T-cell (primary cell): ENCODE results near the gene MBTD1. TPM values are rescaled to one million over a fixed set of nuclear protein-coding genes. Genes with fewer than 3 reads are reported as not detected.
"Not testable (repeated sequence)": the region's sequence is repeated elsewhere in the genome, so short reads cannot be mapped to it uniquely, and the experiment has no call there.

Experiments used
- ATAC-seq, 4 experiments: fragments of 200-7000 bp in 3 of 4; fragments of 150-1000 bp in 1 of 4; cut with Tn5 transposase; replicated peaks in 1 of 4; 1 replicate in 3 of 4; 2 replicates in 1 of 4; pipeline ENCODE4 v1.10.0; 2021; ENCODE audit warnings: moderate library complexity in 3 of 4, mild to moderate bottlenecking in 2 of 4, moderate number of reproducible peaks in 1 of 4
- CTCF ChIA-PET, 2 donors: fragments of 300-600 bp; sonication (Branson Sonifier 250); formaldehyde crosslinking; loops; one replicate each; lab custom pipeline; 2022; ENCODE audit warnings: antibody characterized with exemption in 2 of 2; lab: Charles Lee
- POLR2A ChIA-PET, 2 donors: fragments of 300-600 bp; sonication (Branson Sonifier 250); formaldehyde crosslinking; loops; one replicate each; lab custom pipeline; 2022; ENCODE audit warnings: antibody characterized with exemption in 2 of 2; lab: Charles Lee
- DNase-seq, 35 experiments: peaks; one replicate each; pipeline versions ENCODE4 v3.0.0 to v3.0.0-alpha.2; 2013 to 2023
- H3K27ac ChIP-seq: one replicate; pipeline ENCODE4 v1.5.1; 2013; ENCODE audit warnings: low read length
- H3K27me3 ChIP-seq, 2 experiments: replicated peaks in 1 of 2; 1 replicate in 1 of 2; 2 replicates in 1 of 2; pipeline versions ENCODE4 v1.6.1 to v1.7.0; 2013; ENCODE audit warnings: low read length in 1 of 2, mixed read lengths in 1 of 2; ENCODE audit not compliant: control insufficient read depth in 2 of 2, insufficient read depth in 2 of 2; ENCODE audit errors: extremely low read depth in 1 of 2
- H3K36me3 ChIP-seq, 2 donors: 1 replicate in 1 of 2; 2 replicates in 1 of 2; pipeline versions ENCODE4 v1.6.1 to v1.7.0; 2013; ENCODE audit warnings: low read length in 1 of 2; ENCODE audit not compliant: control insufficient read depth in 2 of 2, insufficient read depth in 1 of 2; ENCODE audit errors: extremely low read depth in 1 of 2
- H3K4me1 ChIP-seq, 2 experiments: 1 replicate in 1 of 2; 2 replicates in 1 of 2; pipeline versions ENCODE4 v1.6.1 to v1.7.0; 2013; ENCODE audit warnings: low read length in 2 of 2, mixed read lengths in 1 of 2; ENCODE audit not compliant: insufficient read depth in 2 of 2, control insufficient read depth in 1 of 2; ENCODE audit errors: extremely low read depth in 1 of 2
- H3K4me3 ChIP-seq, 2 donors: 1 replicate in 1 of 2; 2 replicates in 1 of 2; pipeline versions ENCODE4 v1.5.1 to v1.7.0; 2013; ENCODE audit warnings: mild to moderate bottlenecking in 2 of 2, low read length in 1 of 2, moderate library complexity in 1 of 2; ENCODE audit not compliant: control insufficient read depth in 1 of 2; ENCODE audit errors: extremely low read depth in 1 of 2
- H3K9me3 ChIP-seq: 2 replicates; pipeline ENCODE4 v1.7.0; 2013
- H3K27ac Mint-ChIP-seq, 2 donors: one replicate each; pipeline ENCODE4 v1.8.0; 2020 to 2021; ENCODE audit warnings: mild to moderate bottlenecking in 2 of 2, mixed read lengths in 2 of 2
- H3K27me3 Mint-ChIP-seq, 2 donors: one replicate each; pipeline ENCODE4 v1.8.0; 2021 to 2022; ENCODE audit warnings: mixed read lengths in 2 of 2
- H3K36me3 Mint-ChIP-seq: one replicate; pipeline ENCODE4 v1.8.0; 2021; ENCODE audit warnings: mixed read lengths
- H3K4me1 Mint-ChIP-seq, 3 donors: one replicate each; pipeline ENCODE4 v1.8.0; 2020 to 2022; ENCODE audit warnings: mixed read lengths in 3 of 3, mild to moderate bottlenecking in 1 of 3
- H3K4me3 Mint-ChIP-seq, 3 donors: one replicate each; pipeline ENCODE4 v1.8.0; 2020 to 2022; ENCODE audit warnings: mild to moderate bottlenecking in 3 of 3, mixed read lengths in 3 of 3, moderate library complexity in 3 of 3
- H3K9me3 Mint-ChIP-seq, 3 donors: one replicate each; pipeline ENCODE4 v1.8.0; 2020 to 2022; ENCODE audit warnings: mixed read lengths in 3 of 3
- WGBS: methylation state at CpG from one replicate; pipeline ENCODE4 v1.1.5; 2013; ENCODE audit warnings: missing lambda C conversion rate; ENCODE audit not compliant: insufficient coverage; 5-methylcytosine and 5-hydroxymethylcytosine counted together
- total RNA-seq, 35 experiments: library from RNA in 6 of 35; stranded (reverse) in 6 of 35; fragments of 120-200 nt in 1 of 35; gene quantifications; one replicate each; pipeline versions ENCODE4 v1.2.1 to v1.2.4 and lab custom pipeline; 2013 to 2026

Gene MBTD1
- total RNA-seq, 5 donors from 2014 or later (not counting 1 experiment from before 2014, with no cell fraction given) = 23.2 to 27.3 (median 24.7) TPM

- DNase-seq, POLR2A ChIA-PET, H3K9me3 Mint-ChIP-seq, H3K27me3 Mint-ChIP-seq, H3K27ac Mint-ChIP-seq, H3K4me3 Mint-ChIP-seq, ATAC-seq, H3K4me3 ChIP-seq, H3K27me3 ChIP-seq, H3K27ac ChIP-seq, H3K9me3 ChIP-seq: not testable (repeated sequence)
- WGBS = no CpG with 5 or more reads among the region's 4 CpGs
- H3K4me1 Mint-ChIP-seq = peaks cover 47 to 55% (median 52%) of the 10 kb centered on the region in 3 donors
- Histone ChIP-seq H3K4me1 (peaks cover 8 to 18% of the 10 kb centered on the region in 2 experiments), H3K36me3 (peaks cover 0 to 49% of the 10 kb centered on the region in 2 donors)
- CTCF ChIA-PET = interaction anchor here in 1 of 2 donors (0.7 kb wide), 1 partner anchor 14 kb away, joined by 4 read pairs; no protein-coding TSS in a partner anchor
- peaks cover 36% of the 10 kb centered on the region for H3K36me3 Mint-ChIP-seq
Observed at GRCh38 chr17:51264466-51264865, 4.6 kb upstream of the MBTD1 start.

GRCh38 chr17:51263006-51263405 lies 3.2 kb upstream of the MBTD1 start:
- H3K4me1 ChIP-seq = peaks cover 18 to 29% of the 10 kb centered on the region in 2 experiments
- H3K27me3 Mint-ChIP-seq = no peaks in the 10 kb centered on the region
- peaks cover 56 to 62% (median 57%) of the 10 kb centered on the region in 3 donors for H3K4me1 Mint-ChIP-seq
- CTCF ChIA-PET = no interaction called here
- no peak overlapping the region for H3K27ac ChIP-seq
- H3K4me3 ChIP-seq = no peak overlapping the region
- POLR2A ChIA-PET = no interaction called here
- no peak overlapping the region for H3K27ac Mint-ChIP-seq
- H3K4me3 Mint-ChIP-seq = peak overlapping the region in 2 of 3 donors; percentile 65 to 91
- peaks cover 0 to 35% of the 10 kb centered on the region in 2 donors for H3K36me3 ChIP-seq
- H3K36me3 Mint-ChIP-seq = peaks cover 28% of the 10 kb centered on the region
- no peaks in the 10 kb centered on the region for H3K9me3 Mint-ChIP-seq
- H3K9me3 ChIP-seq = no peaks in the 10 kb centered on the region
- no peaks in the 10 kb centered on the region for H3K27me3 ChIP-seq
- ATAC-seq (no peak), DNase-seq (no peak)
- no CpG with 5 or more reads among the region's 3 CpGs for WGBS

GRCh38 chr17:51261024-51261963 lies 1.4 kb upstream of the MBTD1 start:
- 9% methylated on average over 38 of the region's 42 CpGs for WGBS
- no peaks in the 10 kb centered on the region for H3K9me3 Mint-ChIP-seq
- H3K4me3 ChIP-seq = peak overlapping the region; percentile 45 to 89
- H3K4me1 Mint-ChIP-seq = peaks cover 62 to 71% (median 69%) of the 10 kb centered on the region in 3 donors
- H3K27ac ChIP-seq = peak overlapping the region; percentile 40
- H3K36me3 ChIP-seq = peaks cover 0 to 22% of the 10 kb centered on the region in 2 donors
- no peaks in the 10 kb centered on the region for H3K27me3 ChIP-seq
- H3K4me1 ChIP-seq = peaks cover 21 to 29% of the 10 kb centered on the region in 2 experiments
- CTCF ChIA-PET = no interaction called here
- H3K27ac Mint-ChIP-seq = peak overlapping the region; percentile 84 to 98
- peak overlapping the region; percentile 87 to 95 (median 91) for H3K4me3 Mint-ChIP-seq
- H3K36me3 Mint-ChIP-seq = peaks cover 28% of the 10 kb centered on the region
- H3K27me3 Mint-ChIP-seq = no peaks in the 10 kb centered on the region
- H3K9me3 ChIP-seq = no peaks in the 10 kb centered on the region
- POLR2A ChIA-PET = interaction anchor here in 1 of 2 donors (0.5 to 0.9 kb wide), 3 partner anchors 10 to 1497 kb away, joined by 3 to 4 read pairs (median 3); no protein-coding TSS in a partner anchor
- no peak for ATAC-seq
- DNase-seq = peak in 4 of 35 experiments; percentile 2 to 62 (median 32)

GRCh38 chr17:51260237-51261023 lies 581 bp upstream of the MBTD1 start, which contains the start of gene UTP18:
Gene UTP18, plus strand, starts transcription at chr17:51260546. Its CDS starts 39 bp downstream, at chr17:51260585.
- no peaks in the 10 kb centered on the region for H3K9me3 ChIP-seq
- peak; percentile 92 to 98 (median 96) for DNase-seq
- Mint-ChIP-seq H3K27me3 (no peaks in the 10 kb centered on the region), H3K9me3 (no peaks in the 10 kb centered on the region), H3K27ac (peak within 1 kb of the TSS; percentile 96 to 98), H3K36me3 (peaks cover 26% of the 10 kb centered on the region), H3K4me3 (peak within 1 kb of the TSS; percentile 87 to 95 (median 91)), H3K4me1 (peaks cover 61 to 73% (median 71%) of the 10 kb centered on the region in 3 donors)
- peak within 1 kb of the TSS; percentile 45 to 89 for H3K4me3 ChIP-seq
- POLR2A ChIA-PET = interaction anchor here in 1 of 2 donors (0.5 kb wide), 1 partner anchor 539 kb away, joined by 4 read pairs; no protein-coding TSS in a partner anchor
- under 1% methylated on average over 80 of the region's 93 CpGs for WGBS
- H3K4me1 ChIP-seq = peaks cover 21 to 29% of the 10 kb centered on the region in 2 experiments
- H3K27ac ChIP-seq = peak within 1 kb of the TSS; percentile 96
- CTCF ChIA-PET = no interaction called here
- ATAC-seq = peak; percentile 83 to 89 (median 84)
- peaks cover 0 to 23% of the 10 kb centered on the region in 2 donors for H3K36me3 ChIP-seq
- no peaks in the 10 kb centered on the region for H3K27me3 ChIP-seq

- ChIA-PET CTCF (interaction anchor here in 1 of 2 donors (0.6 kb wide), 1 partner anchor 256 kb away, joined by 3 read pairs; no protein-coding TSS in a partner anchor), POLR2A (no interaction called here)
- DNase-seq (peak in 2 of 35 experiments; percentile 3 to 4), ATAC-seq (no peak)
- WGBS = 3% methylated on average over 12 of the region's 18 CpGs
- no peaks in the 10 kb centered on the region for H3K27me3 Mint-ChIP-seq
- Histone ChIP-seq H3K27me3 (no peaks in the 10 kb centered on the region), H3K4me1 (peaks cover 24 to 29% of the 10 kb centered on the region in 2 experiments), H3K27ac (no peak overlapping the region), H3K36me3 (peaks cover 0 to 17% of the 10 kb centered on the region in 2 donors), H3K4me3 (peak overlapping the region; percentile 45 to 89), H3K9me3 (no peaks in the 10 kb centered on the region)
- peaks cover 27% of the 10 kb centered on the region for H3K36me3 Mint-ChIP-seq
- H3K9me3 Mint-ChIP-seq = no peaks in the 10 kb centered on the region
- H3K4me1 Mint-ChIP-seq = peaks cover 71 to 79% (median 74%) of the 10 kb centered on the region in 3 donors
- H3K27ac Mint-ChIP-seq = peak overlapping the region; percentile 63 to 82
- H3K4me3 Mint-ChIP-seq = peak overlapping the region; percentile 87 to 95 (median 91)
Observed at GRCh38 chr17:51258756-51259563, 889 bp downstream of the MBTD1 start.
